ENCODE data around the gene CCDC142.

GRCh38 chr2:74462786-74463105, 20.1 kb downstream of the CCDC142 start:
- TF ChIP-seq CTCF (IDR thresholded peaks at IDR 0.05) (no peak), POLR2A (IDR thresholded peaks at IDR 0.05) (no peak)
